Body of pancreas (tissue), 4 donors: Measurements from ENCODE around the gene SRD5A1.

Experiments
- POLR2A ChIP-seq, 3 donors: fragments of 450-650 bp; IDR thresholded peaks; one replicate each; pipeline ENCODE4 v1.6.1; 2016; ENCODE audit warnings: antibody characterized with exemption in 3 of 3, mild to moderate bottlenecking in 2 of 3
- TF ChIP-seq, protein P1 (sequence below), 7 experiments: fragments of 450-650 bp in 4 of 7; fragments of 200-600 bp in 3 of 7; sonication (generic) in 3 of 7; IDR thresholded peaks; one replicate each; pipeline ENCODE4 v1.5.1; 2016 to 2019; ENCODE audit warnings: antibody characterized with exemption in 7 of 7

- TF ChIP-seq, protein P1, sequence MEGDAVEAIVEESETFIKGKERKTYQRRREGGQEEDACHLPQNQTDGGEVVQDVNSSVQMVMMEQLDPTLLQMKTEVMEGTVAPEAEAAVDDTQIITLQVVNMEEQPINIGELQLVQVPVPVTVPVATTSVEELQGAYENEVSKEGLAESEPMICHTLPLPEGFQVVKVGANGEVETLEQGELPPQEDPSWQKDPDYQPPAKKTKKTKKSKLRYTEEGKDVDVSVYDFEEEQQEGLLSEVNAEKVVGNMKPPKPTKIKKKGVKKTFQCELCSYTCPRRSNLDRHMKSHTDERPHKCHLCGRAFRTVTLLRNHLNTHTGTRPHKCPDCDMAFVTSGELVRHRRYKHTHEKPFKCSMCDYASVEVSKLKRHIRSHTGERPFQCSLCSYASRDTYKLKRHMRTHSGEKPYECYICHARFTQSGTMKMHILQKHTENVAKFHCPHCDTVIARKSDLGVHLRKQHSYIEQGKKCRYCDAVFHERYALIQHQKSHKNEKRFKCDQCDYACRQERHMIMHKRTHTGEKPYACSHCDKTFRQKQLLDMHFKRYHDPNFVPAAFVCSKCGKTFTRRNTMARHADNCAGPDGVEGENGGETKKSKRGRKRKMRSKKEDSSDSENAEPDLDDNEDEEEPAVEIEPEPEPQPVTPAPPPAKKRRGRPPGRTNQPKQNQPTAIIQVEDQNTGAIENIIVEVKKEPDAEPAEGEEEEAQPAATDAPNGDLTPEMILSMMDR (IDR thresholded peaks at IDR 0.05), result no peak
- TF ChIP-seq POLR2A (IDR thresholded peaks at IDR 0.05), result no peak
Measured at GRCh38 chr5:6719896-6720560, 86.8 kb downstream of the SRD5A1 start.
